ENCODE measurements around the gene KCNG4.
"Not testable (repeated sequence)": the region's sequence is repeated elsewhere in the genome, so short reads cannot be mapped to it uniquely, and the experiment has no call there.

GRCh38 chr16:84216144-84216543 is 23.7 kb downstream of the KCNG4 start:
- TF ChIP-seq CTCF (IDR thresholded peaks at IDR 0.05; ENCODE audit: poor library complexity, severe bottlenecking); EZH2 (IDR thresholded peaks at IDR 0.05; ENCODE audit: borderline replicate concordance, insufficient read depth, low read length, poor library complexity, severe bottlenecking); EP300 (conservative IDR thresholded peaks at IDR 0.05; ENCODE audit: poor library complexity, severe bottlenecking); REST (IDR thresholded peaks at IDR 0.05; ENCODE audit: borderline replicate concordance): not testable (repeated sequence)

Data from neural cell (in vitro differentiated cells).